ENCODE results near the gene DDAH2. TPM values are rescaled to one million over a fixed set of nuclear protein-coding genes. Genes with fewer than 3 reads are reported as not detected.

DDAH2 gene
- total RNA-seq, 1 donor from 2014 or later, result 67.0 TPM

DNA sequence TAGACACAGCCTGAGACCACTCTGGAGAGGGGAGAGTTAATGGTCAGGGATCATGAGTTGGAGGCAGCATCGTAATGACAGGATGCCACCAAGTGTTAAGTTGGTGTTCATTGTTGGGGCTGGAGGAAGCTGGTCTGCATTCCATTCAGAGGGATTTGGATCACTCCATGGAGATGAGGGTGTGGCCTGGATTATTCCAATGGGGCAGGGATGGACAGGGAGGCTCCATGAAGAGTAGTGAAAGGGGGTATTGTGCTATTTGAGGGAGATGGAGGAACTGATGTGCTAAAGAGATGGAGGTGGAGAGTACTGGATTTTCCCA, 34.5 kb upstream of the DDAH2 start:
- Histone ChIP-seq H3K36me3 (no peaks in the 10 kb centered on the region), H3K27ac (no peak overlapping the region), H3K4me3 (no peak overlapping the region), H3K4me1 (peaks cover 5% of the 10 kb centered on the region), H3K27me3 (ENCODE audit: low read depth) (no peaks in the 10 kb centered on the region), H3K9me3 (no peaks in the 10 kb centered on the region)
- DNase-seq (no peak), ATAC-seq (peak in 1 of 2 donors; percentile 13)
- TF ChIP-seq, protein P1, sequence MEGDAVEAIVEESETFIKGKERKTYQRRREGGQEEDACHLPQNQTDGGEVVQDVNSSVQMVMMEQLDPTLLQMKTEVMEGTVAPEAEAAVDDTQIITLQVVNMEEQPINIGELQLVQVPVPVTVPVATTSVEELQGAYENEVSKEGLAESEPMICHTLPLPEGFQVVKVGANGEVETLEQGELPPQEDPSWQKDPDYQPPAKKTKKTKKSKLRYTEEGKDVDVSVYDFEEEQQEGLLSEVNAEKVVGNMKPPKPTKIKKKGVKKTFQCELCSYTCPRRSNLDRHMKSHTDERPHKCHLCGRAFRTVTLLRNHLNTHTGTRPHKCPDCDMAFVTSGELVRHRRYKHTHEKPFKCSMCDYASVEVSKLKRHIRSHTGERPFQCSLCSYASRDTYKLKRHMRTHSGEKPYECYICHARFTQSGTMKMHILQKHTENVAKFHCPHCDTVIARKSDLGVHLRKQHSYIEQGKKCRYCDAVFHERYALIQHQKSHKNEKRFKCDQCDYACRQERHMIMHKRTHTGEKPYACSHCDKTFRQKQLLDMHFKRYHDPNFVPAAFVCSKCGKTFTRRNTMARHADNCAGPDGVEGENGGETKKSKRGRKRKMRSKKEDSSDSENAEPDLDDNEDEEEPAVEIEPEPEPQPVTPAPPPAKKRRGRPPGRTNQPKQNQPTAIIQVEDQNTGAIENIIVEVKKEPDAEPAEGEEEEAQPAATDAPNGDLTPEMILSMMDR (IDR thresholded peaks at IDR 0.05), result no peak
- intact Hi-C loops (cut with DNase I), result no loop called here

DNA sequence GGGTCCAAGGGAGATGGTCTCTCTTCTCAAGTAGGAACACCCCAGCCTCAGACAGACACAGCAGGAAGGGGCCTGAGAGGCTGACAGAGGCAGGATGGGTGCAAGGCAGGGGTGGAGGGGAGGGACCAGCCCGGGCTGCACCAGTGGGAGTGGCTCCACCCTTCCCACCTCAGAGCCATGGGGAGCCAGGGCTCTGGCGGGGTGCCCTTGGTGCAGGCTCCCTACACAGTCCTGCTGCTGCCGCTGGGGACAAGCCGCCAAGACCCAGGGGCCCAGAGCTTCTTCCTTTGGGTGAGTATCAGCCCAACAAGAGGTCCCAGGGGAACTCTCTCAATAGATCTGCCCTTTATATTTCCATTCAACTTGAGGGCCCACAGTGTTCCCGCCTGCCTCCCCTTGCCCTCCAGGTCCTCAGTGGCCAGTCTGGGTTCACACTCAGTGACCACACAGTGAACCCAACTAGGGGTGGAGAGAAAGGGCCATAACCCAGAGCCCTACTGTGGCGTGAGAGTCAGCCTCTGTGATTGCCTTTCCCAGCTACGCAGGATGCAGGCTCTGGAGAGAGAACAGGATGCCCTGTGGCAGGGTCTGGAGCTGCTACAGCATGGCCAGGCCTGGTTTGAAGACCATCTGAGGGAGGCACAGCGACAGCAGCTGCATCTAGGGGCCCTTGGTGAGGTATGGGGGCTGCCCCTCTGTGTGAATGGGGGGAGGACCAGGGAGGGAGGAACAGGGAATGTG, 33.9 kb upstream of the DDAH2 start:
- DNase-seq, result no peak
- intact Hi-C loops (cut with DNase I), result no loop called here
- ATAC-seq, result no peak

DNA sequence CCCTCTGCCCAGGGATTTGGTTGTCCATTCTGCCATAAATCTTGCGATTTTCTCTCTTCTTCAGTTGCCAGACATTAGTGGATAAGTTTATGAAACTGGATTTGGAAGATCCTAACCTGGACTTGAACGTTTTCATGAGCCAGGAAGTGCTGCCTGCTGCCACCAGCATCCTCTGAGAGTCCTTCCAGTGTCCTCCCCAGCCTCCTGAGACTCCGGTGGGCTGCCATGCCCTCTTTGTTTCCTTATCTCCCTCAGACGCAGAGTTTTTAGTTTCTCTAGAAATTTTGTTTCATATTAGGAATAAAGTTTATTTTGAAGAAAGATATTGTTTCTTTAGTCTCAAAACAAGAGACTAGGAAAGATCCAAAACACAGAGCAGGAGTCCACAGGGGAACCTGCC, 33.3 kb upstream of the DDAH2 start, which contains the start of gene SAPCD1:
Gene SAPCD1 (plus strand): TSS at position 301 of the 400 bp plus-strand sequence. CDS start 399 bp downstream, outside the sequence.
- TF ChIP-seq, protein P1 (IDR thresholded peaks at IDR 0.05), result no peak
- Histone ChIP-seq H3K9me3 (no peaks in the 10 kb centered on the region), H3K27ac (peak within 1 kb of the TSS; percentile 33), H3K27me3 (ENCODE audit: low read depth) (no peaks in the 10 kb centered on the region), H3K4me3 (no peak within 1 kb of the TSS), H3K4me1 (peaks cover 5% of the 10 kb centered on the region), H3K36me3 (no peaks in the 10 kb centered on the region)
- DNase-seq (no peak), ATAC-seq (no peak)
- intact Hi-C loops (cut with DNase I), result no loop called here

More for the DNA sequence above, 33.9 kb upstream of the DDAH2 start:
- Histone ChIP-seq H3K27ac (peak overlapping the region; percentile 33), H3K4me1 (peaks cover 5% of the 10 kb centered on the region), H3K27me3 (ENCODE audit: low read depth) (no peaks in the 10 kb centered on the region), H3K9me3 (no peaks in the 10 kb centered on the region), H3K4me3 (no peak overlapping the region), H3K36me3 (no peaks in the 10 kb centered on the region)
- TF ChIP-seq, protein P1 (IDR thresholded peaks at IDR 0.05), result no peak

DNA sequence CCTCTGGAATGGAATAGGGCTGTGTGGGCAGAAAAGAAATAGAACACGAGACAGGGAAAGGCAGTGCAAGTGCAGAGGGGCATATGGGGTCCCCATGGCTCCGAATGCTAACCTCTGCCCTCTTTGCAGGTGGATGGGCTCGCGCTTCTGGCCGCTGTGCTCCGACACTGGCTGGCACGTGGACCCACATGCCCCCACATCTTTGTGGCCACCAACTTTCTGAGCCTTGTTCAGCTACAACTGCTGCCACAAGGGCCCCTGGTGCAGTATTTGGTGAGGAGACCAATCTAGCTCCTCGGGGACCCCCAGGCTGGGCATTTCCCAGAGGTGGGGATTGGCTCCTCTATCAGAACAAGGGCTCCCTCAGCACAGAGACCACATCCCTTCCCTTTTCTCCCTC, 32.2 kb upstream of the DDAH2 start:
- H3K36me3 ChIP-seq, result no peaks in the 10 kb centered on the region
- TF ChIP-seq, protein P1 (IDR thresholded peaks at IDR 0.05), result no peak
- no peak for ATAC-seq
- H3K4me1 ChIP-seq, result peaks cover 5% of the 10 kb centered on the region
- no peaks in the 10 kb centered on the region for H3K27me3 ChIP-seq (ENCODE audit: low read depth)
- DNase-seq, result no peak
- H3K4me3 ChIP-seq, result no peak overlapping the region
- intact Hi-C loops (cut with DNase I), result no loop called here
- no peaks in the 10 kb centered on the region for H3K9me3 ChIP-seq
- H3K27ac ChIP-seq, result no peak overlapping the region

DNA sequence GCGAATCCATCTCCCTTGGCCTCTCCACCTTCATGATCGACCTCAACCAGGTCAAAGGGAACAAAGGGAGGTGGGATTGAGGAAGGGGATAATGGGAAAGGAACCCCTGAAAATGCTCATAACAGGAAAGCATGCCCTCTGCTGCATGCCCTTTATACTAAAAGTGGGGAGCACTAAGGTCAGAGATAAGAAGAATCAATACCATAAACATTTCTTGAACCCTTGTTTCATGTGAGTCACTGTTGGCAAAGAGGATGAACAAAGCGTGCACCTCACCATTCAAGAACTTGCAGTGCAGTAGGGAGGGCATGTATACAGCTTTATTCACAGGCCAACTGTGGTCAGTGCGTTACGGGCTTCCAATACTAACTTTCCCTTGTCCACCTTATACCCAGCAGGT, 31.7 kb upstream of the DDAH2 start:
- TF ChIP-seq, protein P1 (IDR thresholded peaks at IDR 0.05), result no peak
- H3K4me3 ChIP-seq, result no peak overlapping the region
- H3K27me3 ChIP-seq (ENCODE audit: low read depth), result no peaks in the 10 kb centered on the region
- no peaks in the 10 kb centered on the region for H3K9me3 ChIP-seq
- H3K27ac ChIP-seq, result no peak overlapping the region
- H3K4me1 ChIP-seq, result no peaks in the 10 kb centered on the region
- no peaks in the 10 kb centered on the region for H3K36me3 ChIP-seq
- DNase-seq (no peak), ATAC-seq (no peak)
- intact Hi-C loops (cut with DNase I), result no loop called here
